Measurements from ENCODE around the gene ETV3. TPM values are rescaled to one million over a fixed set of nuclear protein-coding genes. Genes with fewer than 3 reads are reported as not detected.

Gene ETV3
- total RNA-seq, 1 experiment from 2014 or later: 22.2 TPM

GRCh38 chr1:157142201-157142600, 4.0 kb upstream of the ETV3 start:
- TF ChIP-seq REST (IDR thresholded peaks at IDR 0.05; ENCODE audit: insufficient read depth in 1 of 2, low read depth in 2 of 2, low read length in 1 of 2): no peak
- no peak for TF ChIP-seq CTCF (IDR thresholded peaks at IDR 0.05)
- no peak for TF ChIP-seq SIN3A (IDR thresholded peaks at IDR 0.05; ENCODE audit: borderline replicate concordance, insufficient read depth, low read depth, low read length)
- TF ChIP-seq TCF7L2 (IDR thresholded peaks at IDR 0.05; ENCODE audit: low read depth, low read length): no peak
- TF ChIP-seq POLR2AphosphoS5 (IDR thresholded peaks at IDR 0.05; ENCODE audit: low read depth, low read length): no peak
- Histone ChIP-seq H3K4me3 (ENCODE audit: low read depth in 2 of 2, low read length in 2 of 2) (no peak overlapping the region), H3K4me1 (ENCODE audit: control insufficient read depth, insufficient read depth, low read length) (peaks cover 6% of the 10 kb centered on the region), H3K27ac (ENCODE audit: low read length) (no peak overlapping the region), H3K36me3 (ENCODE audit: control insufficient read depth, insufficient read depth, low read length) (peaks cover 2% of the 10 kb centered on the region; the same call in 1 of the 2 replicates), H3K27me3 (ENCODE audit: control insufficient read depth, insufficient read depth, low read length) (no peaks in the 10 kb centered on the region; the same call in 1 of the 2 replicates), H3K9me3 (ENCODE audit: control insufficient read depth, insufficient read depth, low read depth, low read length) (no peaks in the 10 kb centered on the region)
- ATAC-seq (no peak), DNase-seq (ENCODE audit: low read depth, low spot score) (no peak)
- intact Hi-C loops (cut with micrococcal nuclease; ENCODE audit: unreplicated experiment) (no loop called here), in situ Hi-C loops (cut with HindIII; ENCODE audit: low pct_unique_long_range_greater_than_20kb, low sequenced_read_pairs) (no loop called here)
- ChIA-PET CTCF (interaction anchor here (0.9 kb wide), 1 partner anchor 14 kb away, joined by 3 read pairs; no protein-coding TSS in a partner anchor), POLR2A (no interaction called here)
- BruUV-seq (replicated peaks): no TSS peak

GRCh38 chr1:157141212-157141855, 3.1 kb upstream of the ETV3 start:
- H3K36me3 ChIP-seq (ENCODE audit: control insufficient read depth, insufficient read depth, low read length): peaks cover 2% of the 10 kb centered on the region; the same call in 1 of the 2 replicates

More at GRCh38 chr1:157141212-157141855, 3.1 kb upstream of the ETV3 start:
- in situ Hi-C loops (cut with HindIII; ENCODE audit: low pct_unique_long_range_greater_than_20kb, low sequenced_read_pairs): no loop called here
- Histone ChIP-seq H3K4me3 (ENCODE audit: low read depth in 2 of 2, low read length in 2 of 2) (no peak overlapping the region), H3K27me3 (ENCODE audit: control insufficient read depth, insufficient read depth, low read length) (no peaks in the 10 kb centered on the region; the same call in 1 of the 2 replicates), H3K27ac (ENCODE audit: low read length) (no peak overlapping the region), H3K4me1 (ENCODE audit: control insufficient read depth, insufficient read depth, low read length) (peaks cover 15% of the 10 kb centered on the region), H3K9me3 (ENCODE audit: control insufficient read depth, insufficient read depth, low read depth, low read length) (no peaks in the 10 kb centered on the region)
- CTCF ChIA-PET: interaction anchor here (0.9 kb wide), 1 partner anchor 15 kb away, joined by 3 read pairs; no protein-coding TSS in a partner anchor
- POLR2A ChIA-PET: no interaction called here
- ATAC-seq (no peak), DNase-seq (ENCODE audit: low read depth, low spot score) (no peak)
- no TSS peak for BruUV-seq (replicated peaks)
- intact Hi-C loops (cut with micrococcal nuclease; ENCODE audit: unreplicated experiment): no loop called here
- TF ChIP-seq TCF7L2 (IDR thresholded peaks at IDR 0.05; ENCODE audit: low read depth, low read length) (no peak), REST (IDR thresholded peaks at IDR 0.05; ENCODE audit: insufficient read depth in 1 of 2, low read depth in 2 of 2, low read length in 1 of 2) (no peak), CTCF (IDR thresholded peaks at IDR 0.05) (no peak), SIN3A (IDR thresholded peaks at IDR 0.05; ENCODE audit: borderline replicate concordance, insufficient read depth, low read depth, low read length) (no peak), POLR2AphosphoS5 (IDR thresholded peaks at IDR 0.05; ENCODE audit: low read depth, low read length) (no peak)

Data from Panc1 (cell line).